Esophagus squamous epithelium (tissue), 4 donors: ENCODE measurements around the gene CYTH2.

Source experiments
- CTCF ChIP-seq, 6 experiments: fragments of 450-650 bp in 4 of 6; fragments of 200-600 bp in 2 of 6; sonication (generic) in 2 of 6; IDR thresholded peaks; one replicate each; pipeline ENCODE4 v1.5.1; 2016 to 2019; ENCODE audit warnings: antibody characterized with exemption in 6 of 6, mild to moderate bottlenecking in 4 of 6, moderate library complexity in 4 of 6
- POLR2A ChIP-seq, 4 donors: fragments of 450-650 bp; IDR thresholded peaks; one replicate each; pipeline ENCODE4 v1.6.1; 2017; ENCODE audit warnings: antibody characterized with exemption in 4 of 4, mild to moderate bottlenecking in 4 of 4, moderate library complexity in 3 of 4

GRCh38 chr19:48445606-48446481 is 23.3 kb upstream of the CYTH2 start, which contains the start of gene GRWD1:
- peak in 1 of 6 experiments; percentile 1 for TF ChIP-seq CTCF (IDR thresholded peaks at IDR 0.05)
- TF ChIP-seq POLR2A (IDR thresholded peaks at IDR 0.05): peak in 3 of 4 donors; percentile 10 to 52 (median 44)
